HCT116 (cell line): ENCODE measurements around the gene SPEN. TPM values are rescaled to one million over a fixed set of nuclear protein-coding genes. Genes with fewer than 3 reads are reported as not detected.

Experiments
- ATAC-seq: fragments of 200-7000 bp; cut with Tn5 transposase; 2 replicates; pipeline ENCODE4 v1.9.1; 2020; ENCODE audit warnings: mild to moderate bottlenecking, moderate library complexity
- BruUV-seq: library from RNA; stranded (reverse); fragments of 400-500 nt; replicated peaks from 2 replicates; lab custom pipeline; 2021; lab: Mats Ljungman, UMichigan
- CTCF ChIA-PET: fragments of 300-600 bp; sonication (Branson Sonifier 250); formaldehyde crosslinking; loops from one replicate; lab custom pipeline; 2021; ENCODE audit warnings: antibody characterized with exemption; lab: Charles Lee
- POLR2A ChIA-PET: fragments of 300-600, 350-600 bp; sonication (Branson Sonifier 250); formaldehyde crosslinking; loops from one replicate; lab custom pipeline; 2021; ENCODE audit warnings: antibody characterized with exemption; lab: Charles Lee
- RAD21 ChIA-PET, 2 experiments: fragments of 300-600 bp; sonication (Branson Sonifier 250); formaldehyde crosslinking; loops; one replicate each; lab custom pipeline; 2023; ENCODE audit warnings: low total read pairs in 2 of 2; ENCODE audit not compliant: uncharacterized antibody in 2 of 2, unreplicated experiment in 2 of 2, low non-redundant PET in 1 of 2; lab: Charles Lee
- DNase-seq: peaks from one replicate; pipeline ENCODE4 v3.0.0-alpha.2; 2010; ENCODE audit warnings: low read depth, low spot score
- H2AFZ ChIP-seq: fragments of 200-600 bp; shearing (Covaris generic), sonication (generic); 2 replicates; pipeline ENCODE4 v1.6.1; 2017; ENCODE audit warnings: low read depth, mixed run types, mixed read lengths, antibody characterized with exemption, low read length; ENCODE audit not compliant: poor library complexity, severe bottlenecking
- H3K27ac ChIP-seq: 2 replicates; pipeline ENCODE4 v1.5.1; 2012; ENCODE audit warnings: low read depth, low read length
- H3K27me3 ChIP-seq: fragments of 200-600 bp; sonication (generic); 2 replicates; pipeline ENCODE4 v1.6.1; 2016; ENCODE audit warnings: mixed run types, low read length, mixed read lengths; ENCODE audit not compliant: insufficient read depth
- H3K36me3 ChIP-seq, 2 experiments: fragments of 200-500 bp in 1 of 2; fragments of 200-600 bp in 1 of 2; sonication (Bioruptor generic) in 1 of 2; sonication (generic) in 1 of 2; 2 replicates each; pipeline versions ENCODE4 v1.5.1 to v1.6.1; 2014 to 2016; ENCODE audit warnings: low read length in 2 of 2, inconsistent platforms in 1 of 2, mixed read lengths in 1 of 2, mixed run types in 1 of 2; ENCODE audit not compliant: insufficient read depth in 2 of 2, control insufficient read depth in 1 of 2
- H3K4me1 ChIP-seq, 2 experiments: fragments of 200-600 bp in 1 of 2; sonication (generic) in 1 of 2; 2 replicates each; pipeline versions ENCODE4 v1.5.1 to v1.6.1; 2012 to 2017; ENCODE audit warnings: low read length in 2 of 2, inconsistent platforms in 1 of 2, mild to moderate bottlenecking in 1 of 2, mixed read lengths in 1 of 2, mixed run types in 1 of 2, moderate library complexity in 1 of 2; ENCODE audit not compliant: insufficient read depth in 2 of 2, control insufficient read depth in 1 of 2
- H3K4me2 ChIP-seq: fragments of 200-600 bp; sonication (generic); 2 replicates; pipeline ENCODE4 v1.6.1; 2017; ENCODE audit warnings: mixed run types, low read length, mixed read lengths
- H3K4me3 ChIP-seq, 2 experiments: fragments of 200-600 bp in 1 of 2; sonication (generic) in 1 of 2; replicated peaks in 1 of 2; 2 replicates each; pipeline ENCODE4 v1.5.1; 2011 to 2016; ENCODE audit warnings: low read length in 2 of 2, control low read depth in 1 of 2, low read depth in 1 of 2, mild to moderate bottlenecking in 1 of 2, mixed read lengths in 1 of 2, mixed run types in 1 of 2
- H3K79me2 ChIP-seq: fragments of 200-600 bp; sonication (generic); 2 replicates; pipeline ENCODE4 v1.6.1; 2017; ENCODE audit warnings: mild to moderate bottlenecking, mixed run types, low read length, moderate library complexity, mixed read lengths; ENCODE audit not compliant: insufficient read depth
- H3K9ac ChIP-seq: fragments of 200-600 bp; sonication (generic); 2 replicates; pipeline ENCODE4 v1.6.1; 2016; ENCODE audit warnings: low read length, mixed read lengths
- H3K9me2 ChIP-seq: fragments of 200-600 bp; sonication (generic), shearing (Covaris generic); 2 replicates; pipeline ENCODE4 v1.6.1; 2017; ENCODE audit warnings: mixed run types, mild to moderate bottlenecking, moderate library complexity; ENCODE audit not compliant: insufficient read depth
- H3K9me3 ChIP-seq, 2 experiments: fragments of 200-500 bp in 1 of 2; fragments of 200-600 bp in 1 of 2; sonication (Bioruptor generic) in 1 of 2; sonication (generic) in 1 of 2; 2 replicates each; pipeline ENCODE4 v1.6.1; 2014 to 2017; ENCODE audit warnings: low read length in 2 of 2, mixed read lengths in 2 of 2, inconsistent platforms in 1 of 2, low read depth in 1 of 2, mild to moderate bottlenecking in 1 of 2, mixed run types in 1 of 2, moderate library complexity in 1 of 2; ENCODE audit not compliant: control insufficient read depth in 1 of 2, insufficient read depth in 1 of 2
- H4K20me1 ChIP-seq: fragments of 200-600 bp; sonication (generic), shearing (Covaris generic); 2 replicates; pipeline ENCODE4 v1.6.1; 2017; ENCODE audit warnings: mixed run types, mild to moderate bottlenecking, moderate library complexity; ENCODE audit not compliant: insufficient read depth
- CBX3 ChIP-seq: IDR thresholded peaks from 2 replicates; pipeline ENCODE4 v1.6.1; 2012; ENCODE audit warnings: low read depth
- EGR1 ChIP-seq: IDR thresholded peaks from 2 replicates; pipeline ENCODE4 v1.6.1; 2012; ENCODE audit warnings: low read depth
- ELF1 ChIP-seq: IDR thresholded peaks from 2 replicates; pipeline ENCODE4 v1.6.1; 2012; ENCODE audit warnings: low read depth, borderline replicate concordance
- EZH2phosphoT487 ChIP-seq: fragments of 200-600 bp; IDR thresholded peaks from 2 replicates; pipeline ENCODE4 v1.6.1; 2018; ENCODE audit warnings: antibody characterized with exemption, borderline replicate concordance
- FOSL1 ChIP-seq: IDR thresholded peaks from 2 replicates; pipeline ENCODE4 v1.6.1; 2012; ENCODE audit warnings: low read depth
- JUND ChIP-seq: IDR thresholded peaks from 2 replicates; pipeline ENCODE4 v1.6.1; 2012
- POLR2AphosphoS5 ChIP-seq: IDR thresholded peaks from 2 replicates; pipeline ENCODE4 v1.6.1; 2011; ENCODE audit warnings: mild to moderate bottlenecking, low read depth, low read length, moderate library complexity
- SP1 ChIP-seq: IDR thresholded peaks from 2 replicates; pipeline ENCODE4 v1.6.1; 2012; ENCODE audit warnings: low read depth
- TCF7L2 ChIP-seq: IDR thresholded peaks from 2 replicates; pipeline ENCODE4 v1.7.0; 2011; ENCODE audit warnings: borderline replicate concordance, inconsistent platforms; ENCODE audit not compliant: insufficient read depth, insufficient read length; ENCODE audit errors: extremely low read depth
- YY1 ChIP-seq: IDR thresholded peaks from 2 replicates; pipeline ENCODE4 v1.6.1; 2011; ENCODE audit warnings: low read length, low read depth, moderate library complexity, mild to moderate bottlenecking; ENCODE audit not compliant: insufficient replicate concordance; ENCODE audit errors: extremely low read depth
- intact Hi-C: fragments of 100-400 bp; cut with micrococcal nuclease; formaldehyde crosslinking; loops from 2 replicates; pipeline ENCODE4 v1.10.0; 2022
- total RNA-seq: library from RNA; stranded (reverse); gene quantifications from one replicate; pipeline ENCODE4 v1.2.1, GENCODE V29; 2021; ENCODE audit not compliant: unreplicated experiment
- TF ChIP-seq, protein P1 (sequence below): IDR thresholded peaks from 2 replicates; pipeline ENCODE4 v1.6.1; 2011; ENCODE audit warnings: mild to moderate bottlenecking, low read length, moderate library complexity; ENCODE audit not compliant: insufficient replicate concordance; ENCODE audit errors: extremely low read depth

SPEN gene
- total RNA-seq, 1 experiment from 2014 or later, result 58.6 TPM

DNA sequence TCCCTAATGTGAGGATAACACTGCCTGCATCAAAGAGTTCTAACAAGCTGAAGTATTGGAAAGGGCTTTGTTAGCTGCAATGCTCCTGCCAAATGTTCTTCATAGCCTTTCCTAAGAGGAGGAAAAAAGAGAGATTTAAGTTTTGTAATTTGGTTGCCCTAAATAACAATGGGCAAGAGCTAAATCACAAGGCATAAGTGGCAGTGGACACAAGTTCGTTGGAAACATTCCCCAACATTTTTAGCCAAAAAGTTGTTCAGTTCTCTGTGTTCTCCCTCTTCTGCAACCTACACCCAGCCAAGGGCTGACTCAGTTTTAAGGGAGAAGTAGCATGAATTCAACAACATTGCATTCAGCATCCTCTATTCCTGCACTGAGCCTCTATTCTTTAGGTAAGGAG lies 37.4 kb upstream of the SPEN start:
- intact Hi-C loops, result no loop called here

GRCh38 chr1:15816674-15817073 lies 30.8 kb upstream of the SPEN start:
- H3K9me3 ChIP-seq, result no peaks in the 10 kb centered on the region
- no TSS peak for BruUV-seq
- no peak overlapping the region for H3K4me3 ChIP-seq
- H3K9me2 ChIP-seq, result no peaks in the 10 kb centered on the region
- no peaks in the 10 kb centered on the region for H4K20me1 ChIP-seq
- intact Hi-C loops, result loop anchor here (5.0 kb wide), 1 partner anchor 101 kb away; no protein-coding TSS in a partner anchor
- no peak overlapping the region for H2AFZ ChIP-seq
- H3K27me3 ChIP-seq, result no peaks in the 10 kb centered on the region
- H3K4me1 ChIP-seq, result peaks cover 5 to 14% of the 10 kb centered on the region in 2 experiments; a peak in 3 of 4 replicates
- H3K4me2 ChIP-seq, result no peak overlapping the region
- ATAC-seq, result no peak
- POLR2A ChIA-PET, result no interaction called here
- RAD21 ChIA-PET, result interaction anchor here in 1 of 2 experiments (0.6 kb wide), 1 partner anchor 141 kb away, joined by 3 read pairs; no protein-coding TSS in a partner anchor
- H3K79me2 ChIP-seq, result no peaks in the 10 kb centered on the region
- no peak overlapping the region for H3K9ac ChIP-seq
- no peak for DNase-seq
- CTCF ChIA-PET, result interaction anchor here (1.8 kb wide), 1 partner anchor 181 kb away, joined by 8 read pairs; no protein-coding TSS in a partner anchor
- no peaks in the 10 kb centered on the region for H3K36me3 ChIP-seq
- H3K27ac ChIP-seq, result no peak overlapping the region
- TF ChIP-seq SP1 (no peak), POLR2AphosphoS5 (no peak), YY1 (no peak), EGR1 (no peak), EZH2phosphoT487 (no peak), CBX3 (no peak), JUND (no peak), FOSL1 (no peak)
- TF ChIP-seq, protein P1, sequence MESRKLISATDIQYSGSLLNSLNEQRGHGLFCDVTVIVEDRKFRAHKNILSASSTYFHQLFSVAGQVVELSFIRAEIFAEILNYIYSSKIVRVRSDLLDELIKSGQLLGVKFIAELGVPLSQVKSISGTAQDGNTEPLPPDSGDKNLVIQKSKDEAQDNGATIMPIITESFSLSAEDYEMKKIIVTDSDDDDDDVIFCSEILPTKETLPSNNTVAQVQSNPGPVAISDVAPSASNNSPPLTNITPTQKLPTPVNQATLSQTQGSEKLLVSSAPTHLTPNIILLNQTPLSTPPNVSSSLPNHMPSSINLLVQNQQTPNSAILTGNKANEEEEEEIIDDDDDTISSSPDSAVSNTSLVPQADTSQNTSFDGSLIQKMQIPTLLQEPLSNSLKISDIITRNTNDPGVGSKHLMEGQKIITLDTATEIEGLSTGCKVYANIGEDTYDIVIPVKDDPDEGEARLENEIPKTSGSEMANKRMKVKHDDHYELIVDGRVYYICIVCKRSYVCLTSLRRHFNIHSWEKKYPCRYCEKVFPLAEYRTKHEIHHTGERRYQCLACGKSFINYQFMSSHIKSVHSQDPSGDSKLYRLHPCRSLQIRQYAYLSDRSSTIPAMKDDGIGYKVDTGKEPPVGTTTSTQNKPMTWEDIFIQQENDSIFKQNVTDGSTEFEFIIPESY, result no peak

More for the DNA sequence above, 37.4 kb upstream of the SPEN start:
- H3K9me2 ChIP-seq, result no peaks in the 10 kb centered on the region
- H3K79me2 ChIP-seq, result no peaks in the 10 kb centered on the region
- no peaks in the 10 kb centered on the region for H4K20me1 ChIP-seq
- ChIA-PET CTCF (no interaction called here), RAD21 (no interaction called here), POLR2A (no interaction called here)
- H3K9ac ChIP-seq, result no peak overlapping the region
- no peaks in the 10 kb centered on the region for H3K27me3 ChIP-seq
- no peak for TF ChIP-seq SP1
- TF ChIP-seq, protein P1, result no peak
- TF ChIP-seq JUND, result no peak
- TF ChIP-seq TCF7L2, result no peak
- TF ChIP-seq ELF1, result no peak
- ATAC-seq, result no peak
- no peak overlapping the region for H2AFZ ChIP-seq
- no peak overlapping the region for H3K4me3 ChIP-seq
- peaks cover 3% of the 10 kb centered on the region in 2 experiments; a peak in 2 of 4 replicates for H3K4me1 ChIP-seq
- no peaks in the 10 kb centered on the region for H3K9me3 ChIP-seq
- no peak overlapping the region for H3K27ac ChIP-seq
- H3K36me3 ChIP-seq, result no peaks in the 10 kb centered on the region
- no TSS peak for BruUV-seq
- DNase-seq, result no peak
- H3K4me2 ChIP-seq, result no peak overlapping the region
